Hematopoietic multipotent progenitor cell treated with erythropoietin and hydrocortisone succinate and interleukin-3 and kit ligand, for 6 days (in vitro differentiated cells): ENCODE data around the gene SKAP2.

Source experiments
- DNase-seq: peaks from one replicate; pipeline ENCODE4 v3.0.0-alpha.2; 2015

Gene SKAP2

GRCh38 chr7:26691406-26691805, 173.0 kb downstream of the SKAP2 start:
- no peak for DNase-seq

DNA sequence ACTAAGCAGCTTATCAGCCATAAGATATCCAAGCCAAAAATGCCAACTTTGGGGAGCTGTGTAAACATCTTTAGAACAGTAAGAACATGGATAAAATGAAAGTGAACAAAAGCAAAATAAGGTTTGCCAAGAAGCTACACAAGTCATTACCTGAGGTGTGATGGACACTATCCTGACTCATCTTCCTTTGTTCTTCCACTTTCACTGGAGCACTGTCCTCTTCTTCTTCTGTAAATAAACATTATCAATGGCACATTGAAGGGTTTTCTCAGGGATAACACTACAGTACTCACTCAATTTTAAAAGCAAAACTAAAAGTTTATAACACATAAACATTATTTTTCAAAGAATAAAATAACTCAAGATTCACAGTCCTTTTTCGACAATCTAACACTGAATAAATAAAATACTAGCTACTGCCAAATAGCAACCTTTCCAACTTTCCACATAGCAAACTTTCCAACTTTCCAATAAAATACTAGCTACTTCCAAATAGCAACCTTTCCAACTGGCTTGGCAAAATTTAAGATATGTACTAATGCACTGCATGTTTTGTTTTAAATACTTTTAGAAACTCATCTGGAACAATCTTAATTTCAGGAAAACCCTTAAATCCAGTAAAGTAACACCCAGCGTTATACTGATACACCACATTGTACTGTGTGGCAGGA, 174.1 kb downstream of the SKAP2 start:
- DNase-seq: no peak

DNA sequence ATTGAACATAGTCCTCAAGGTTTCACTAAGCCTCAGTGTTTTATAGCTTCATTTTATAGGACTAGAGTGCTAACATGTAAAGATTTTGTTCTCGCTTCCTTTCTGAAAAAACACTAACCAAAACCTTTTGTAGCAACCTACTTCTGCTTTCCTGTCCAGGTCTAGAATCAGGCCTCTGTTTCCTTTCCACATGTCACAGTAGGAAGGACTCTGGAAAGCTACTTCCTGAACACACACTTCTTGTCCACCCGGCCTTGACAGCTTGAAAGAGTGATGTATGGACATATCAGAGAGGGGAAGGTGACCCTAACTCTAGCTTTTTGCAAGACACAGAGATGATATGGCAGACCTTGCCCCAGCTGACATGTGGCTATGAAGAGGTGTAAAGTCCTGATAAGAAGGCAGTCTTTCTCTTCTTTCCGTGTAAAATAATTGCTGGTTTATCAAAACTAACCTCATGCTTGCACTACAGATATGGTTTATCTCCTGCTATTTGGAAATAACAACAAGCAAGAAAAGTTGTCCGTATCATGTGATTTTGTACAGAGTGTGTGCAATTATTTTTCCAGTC, 175.4 kb downstream of the SKAP2 start:
- DNase-seq: peak; percentile 74

- DNase-seq: no peak
Measured at GRCh38 chr7:26688388-26688787, 176.0 kb downstream of the SKAP2 start.

DNA sequence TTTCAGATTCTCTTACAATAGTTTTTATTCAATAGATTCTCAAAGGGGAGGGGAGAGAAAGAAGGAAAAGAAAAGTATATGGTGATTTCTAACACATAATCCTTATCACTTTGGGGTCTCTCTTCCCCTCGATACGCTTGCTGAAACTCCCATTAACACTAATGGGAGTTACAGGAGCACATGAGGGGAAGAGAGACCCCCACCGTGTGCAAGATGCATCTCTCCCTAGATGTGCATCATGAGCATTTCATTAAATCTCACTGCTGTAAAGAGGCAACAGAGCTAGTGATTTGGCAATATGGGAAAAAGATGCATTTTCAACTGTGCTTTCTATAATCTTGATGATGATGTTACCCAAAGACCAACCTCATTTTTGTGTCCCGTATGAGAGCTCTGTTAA, 177.4 kb downstream of the SKAP2 start:
- no peak for DNase-seq

DNA sequence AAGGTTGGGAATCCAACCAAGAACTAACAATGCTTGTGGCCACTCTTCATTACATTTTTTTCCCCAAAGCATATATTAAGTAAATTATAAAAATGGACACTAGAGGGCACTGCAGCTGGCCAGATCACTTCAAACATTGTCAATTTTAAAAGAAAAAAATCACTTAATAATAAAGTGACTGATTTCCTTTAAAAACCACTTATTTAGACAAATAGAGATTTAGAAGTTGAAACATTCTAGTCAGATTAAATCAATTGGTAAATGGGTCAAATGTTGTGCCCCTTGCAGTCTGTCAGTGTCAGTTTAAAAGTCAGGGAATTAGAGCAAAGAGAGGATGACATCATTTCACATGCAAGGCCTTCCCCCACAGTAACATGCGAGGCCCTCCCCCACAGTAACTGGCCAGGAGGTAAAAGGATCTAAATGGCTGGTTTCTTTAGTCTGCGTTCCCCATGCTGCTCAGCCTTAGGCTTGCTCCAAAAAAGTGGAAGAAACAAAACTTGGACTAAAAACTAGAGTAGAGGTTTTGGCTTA, 177.9 kb downstream of the SKAP2 start:
- peak; percentile 81 for DNase-seq

- no peak for DNase-seq
Measured at GRCh38 chr7:26685606-26686005, 178.8 kb downstream of the SKAP2 start.

DNA sequence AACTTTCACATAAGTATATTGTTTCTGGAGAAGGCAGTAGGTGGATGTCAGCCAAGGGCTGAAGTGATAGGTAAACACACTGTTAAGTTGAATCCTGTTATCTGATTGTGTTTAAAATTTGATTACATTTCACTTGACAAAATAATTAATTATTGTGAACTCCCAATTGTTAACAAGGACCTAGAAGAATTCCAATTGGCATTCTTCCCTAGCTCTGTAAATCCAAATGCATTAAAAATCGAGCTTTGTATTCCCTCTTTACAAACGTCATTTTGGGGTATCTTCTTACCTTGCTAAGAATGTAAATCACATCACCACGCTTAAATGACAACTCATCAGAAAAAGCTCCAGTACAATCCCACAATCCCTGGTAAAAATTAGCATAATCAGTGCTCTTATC, 179.9 kb downstream of the SKAP2 start:
- DNase-seq: no peak

GRCh38 chr7:26683277-26683676, 181.1 kb downstream of the SKAP2 start:
- no peak for DNase-seq

- DNase-seq: peak; percentile 72
Measured at GRCh38 chr7:26681819-26682418, 182.5 kb downstream of the SKAP2 start.

- DNase-seq: no peak
Measured at GRCh38 chr7:26680587-26680986, 183.8 kb downstream of the SKAP2 start.

DNA sequence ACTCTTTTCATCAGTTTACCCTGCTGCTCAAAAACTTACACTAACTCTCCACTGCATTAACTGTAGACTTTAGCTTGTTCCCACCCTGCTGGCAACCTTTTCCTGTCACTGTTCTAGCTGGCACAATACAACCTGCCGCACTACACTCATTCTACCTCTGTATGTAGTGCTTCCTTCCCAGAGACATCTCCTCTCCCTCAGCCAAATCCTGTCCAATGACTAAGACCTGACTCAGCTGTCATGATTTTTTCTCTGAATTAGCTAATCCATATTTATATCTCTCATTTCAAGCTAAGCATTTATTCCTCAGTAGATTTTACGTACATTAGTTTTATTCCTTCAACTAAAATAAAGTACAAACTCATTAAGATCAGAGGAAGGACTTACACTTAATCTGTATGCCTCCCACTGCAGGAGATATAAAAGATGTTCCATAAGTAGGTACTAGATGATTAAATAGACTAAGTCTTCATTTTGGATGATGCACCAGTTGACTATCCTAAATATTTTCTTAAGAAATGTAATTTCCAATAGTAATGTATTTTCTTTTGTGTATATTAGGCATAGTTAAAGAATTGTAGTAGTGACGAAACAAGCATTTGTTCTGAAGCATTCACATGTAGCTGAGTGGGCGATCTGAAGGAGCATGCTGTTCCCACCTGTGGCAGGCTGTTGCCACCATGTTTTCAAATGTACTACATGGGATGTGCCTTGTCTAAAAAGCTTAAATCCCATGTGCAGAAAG, 189.1 kb downstream of the SKAP2 start:
- no peak for DNase-seq

GRCh38 chr7:26673858-26674257, 190.5 kb downstream of the SKAP2 start:
- DNase-seq: no peak

GRCh38 chr7:26673271-26673670, 191.1 kb downstream of the SKAP2 start:
- peak; percentile 66 for DNase-seq

GRCh38 chr7:26670841-26671240, 193.5 kb downstream of the SKAP2 start:
- DNase-seq: no peak

GRCh38 chr7:26670290-26670689, 194.1 kb downstream of the SKAP2 start:
- peak; percentile 44 for DNase-seq

GRCh38 chr7:26668821-26669220, 195.6 kb downstream of the SKAP2 start:
- DNase-seq: no peak

GRCh38 chr7:26667514-26668133, 196.8 kb downstream of the SKAP2 start:
- DNase-seq: peak; percentile 98

DNA sequence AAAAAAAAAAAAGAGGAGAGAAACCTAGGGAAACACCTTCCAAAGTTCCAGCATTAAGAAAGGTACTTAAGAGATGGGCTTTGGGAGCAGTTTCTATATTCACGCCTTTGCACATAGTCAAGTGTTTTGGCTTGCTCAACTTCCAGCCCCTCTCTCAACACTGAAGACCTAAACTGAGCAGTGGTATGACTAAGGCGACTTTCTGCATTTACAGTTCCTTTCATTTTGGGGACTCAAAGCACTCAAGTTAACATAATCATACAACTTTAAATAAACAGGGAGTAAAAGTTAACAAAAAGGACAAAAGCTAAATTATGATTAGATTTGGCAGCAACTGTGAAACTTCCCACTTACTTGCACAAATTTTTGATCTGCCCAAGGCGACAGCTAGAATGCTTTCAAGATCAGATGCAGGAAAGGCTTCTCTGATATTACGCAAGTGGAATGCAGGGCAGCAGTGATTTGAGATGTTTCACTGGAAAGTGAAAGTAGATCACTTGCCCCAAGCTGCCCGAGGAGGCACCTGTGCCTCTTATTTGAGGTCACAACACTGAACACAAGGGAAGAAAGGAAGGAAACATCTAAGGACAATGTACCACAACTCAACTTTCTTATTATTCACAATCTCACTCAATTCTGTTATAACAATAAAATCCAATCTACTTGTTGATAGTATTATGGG, 199.5 kb downstream of the SKAP2 start:
- no peak for DNase-seq

- DNase-seq: no peak
Measured at GRCh38 chr7:26664274-26664673, 200.1 kb downstream of the SKAP2 start.

- DNase-seq: no peak
Measured at GRCh38 chr7:26663874-26664273, 200.5 kb downstream of the SKAP2 start.

DNA sequence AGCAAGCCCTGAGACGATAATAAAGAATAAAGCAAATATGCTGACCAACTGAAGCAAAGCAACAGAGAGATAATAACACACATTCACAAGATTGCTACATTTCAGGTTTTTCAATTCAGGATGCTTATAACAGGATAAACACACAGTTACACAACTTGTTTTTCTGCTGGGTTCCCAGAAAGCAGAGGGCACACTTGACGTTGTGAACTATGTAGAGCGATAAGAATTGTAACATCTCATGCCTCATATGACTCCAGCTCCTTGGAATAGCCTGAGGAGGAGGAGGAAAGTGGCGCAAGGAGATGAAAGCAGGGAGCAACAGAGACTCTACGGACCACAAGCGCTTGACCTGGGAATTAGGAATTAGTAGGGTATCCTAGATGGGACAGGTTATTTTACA, 201.7 kb downstream of the SKAP2 start:
- no peak for DNase-seq

DNA sequence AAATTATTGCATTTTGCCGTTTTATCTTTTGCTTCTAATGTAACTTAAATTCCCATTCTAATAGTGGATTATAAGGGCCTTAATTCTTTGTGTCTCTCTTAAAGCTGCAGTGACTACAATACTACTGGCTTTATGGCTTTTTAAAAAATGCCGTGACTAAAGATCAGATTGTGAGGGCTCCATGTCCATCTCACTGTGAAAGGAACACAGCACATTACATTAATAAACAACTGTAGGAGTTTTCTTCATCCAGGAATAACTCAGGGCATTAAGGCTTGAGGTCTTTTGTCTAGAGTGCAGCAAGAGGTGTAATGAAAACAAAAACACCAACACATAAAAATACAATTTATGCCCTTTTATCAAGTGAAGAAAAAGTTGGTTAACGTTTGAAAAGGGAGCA, 205.3 kb downstream of the SKAP2 start:
- no peak for DNase-seq
